GM13976 (cell line): Measurements from ENCODE around the gene RSPRY1.

ENCODE experiments used
- DNase-seq: peaks from one replicate; pipeline ENCODE4 v3.0.0; 2012; ENCODE audit warnings: low spot score
- CTCF ChIP-seq: IDR thresholded peaks from 2 replicates; pipeline ENCODE4 v1.5.1; 2012; ENCODE audit warnings: borderline replicate concordance, mild to moderate bottlenecking; ENCODE audit not compliant: insufficient read depth; ENCODE audit errors: extremely low read depth, missing control alignments, control extremely low read depth
- in situ Hi-C: fragments of 300-500 bp; cut with MboI; formaldehyde crosslinking; loops from one replicate; pipeline ENCODE4 v1.12.0; 2022; ENCODE audit warnings: low sequenced_read_pairs, mixed read lengths, inconsistent platforms; ENCODE audit not compliant: unreplicated experiment

RSPRY1 gene

GRCh38 chr16:57169327-57169726 is 16.8 kb upstream of the RSPRY1 start:
- no peak for TF ChIP-seq CTCF
- in situ Hi-C loops = loop anchor here (10.0 kb wide), 1 partner anchor 75 kb away; the partner anchor contains the start of gene CPNE2

GRCh38 chr16:57172721-57173290 is 13.3 kb upstream of the RSPRY1 start:
- in situ Hi-C loops = no loop called here
- DNase-seq = no peak
- TF ChIP-seq CTCF = no peak

More at GRCh38 chr16:57169327-57169726, 16.8 kb upstream of the RSPRY1 start:
- no peak for DNase-seq

- in situ Hi-C loops = no loop called here
- no peak for TF ChIP-seq CTCF
- no peak for DNase-seq
These were observed 10.2 kb upstream of the RSPRY1 start for GRCh38 chr16:57175896-57176295.

- no peak for TF ChIP-seq CTCF
- in situ Hi-C loops = no loop called here
- DNase-seq = no peak
These were observed 7.9 kb upstream of the RSPRY1 start for GRCh38 chr16:57178196-57178595.

GRCh38 chr16:57178793-57179212 is 7.3 kb upstream of the RSPRY1 start:
- TF ChIP-seq CTCF = no peak
- no peak for DNase-seq
- in situ Hi-C loops = no loop called here

GRCh38 chr16:57179215-57179828 is 6.8 kb upstream of the RSPRY1 start:
- no peak for TF ChIP-seq CTCF
- DNase-seq = no peak
- in situ Hi-C loops = no loop called here

- in situ Hi-C loops = no loop called here
- no peak for TF ChIP-seq CTCF
- DNase-seq = no peak
These were observed 2.0 kb upstream of the RSPRY1 start for GRCh38 chr16:57184113-57184512.
